GM04503 (cell line): ENCODE data around the gene NDUFB6.
"Not testable (repeated sequence)": the region's sequence is repeated elsewhere in the genome, so short reads cannot be mapped to it uniquely, and the experiment has no call there.

Source experiments
- DNase-seq: peaks from one replicate; pipeline ENCODE4 v3.0.0-alpha.2; 2012; ENCODE audit warnings: low read depth

Gene NDUFB6

GRCh38 chr9:32572900-32573523, at the start of gene NDUFB6:
Gene NDUFB6 (minus strand): TSS chr9:32573159. CDS start chr9:32573060, 99 bp downstream.
- DNase-seq = no peak

GRCh38 chr9:32618261-32618660, 45.3 kb upstream of the NDUFB6 start:
- DNase-seq = no peak

- DNase-seq = no peak
These were observed 33.9 kb upstream of the NDUFB6 start for GRCh38 chr9:32606811-32607210.

GRCh38 chr9:32603914-32604852, 31.2 kb upstream of the NDUFB6 start:
- no peak for DNase-seq

- not testable (repeated sequence) for DNase-seq
These were observed 26.1 kb upstream of the NDUFB6 start for GRCh38 chr9:32599021-32599420.

- no peak for DNase-seq
These were observed 24.0 kb upstream of the NDUFB6 start for GRCh38 chr9:32596936-32597335.

- DNase-seq = no peak
These were observed 23.3 kb upstream of the NDUFB6 start for GRCh38 chr9:32596096-32596865.

- no peak for DNase-seq
These were observed 17.9 kb upstream of the NDUFB6 start for GRCh38 chr9:32590898-32591297.

GRCh38 chr9:32590476-32590875, 17.5 kb upstream of the NDUFB6 start:
- no peak for DNase-seq

- no peak for DNase-seq
These were observed 16.2 kb upstream of the NDUFB6 start for GRCh38 chr9:32589083-32589723.

- no peak for DNase-seq
These were observed 14.9 kb upstream of the NDUFB6 start for GRCh38 chr9:32587901-32588300.

- DNase-seq = no peak
These were observed 11.8 kb upstream of the NDUFB6 start for GRCh38 chr9:32584784-32585183.

- DNase-seq = no peak
These were observed 8.7 kb upstream of the NDUFB6 start for GRCh38 chr9:32581512-32582143.

GRCh38 chr9:32580631-32581300, 7.8 kb upstream of the NDUFB6 start:
- no peak for DNase-seq

GRCh38 chr9:32579706-32580331, 6.9 kb upstream of the NDUFB6 start:
- no peak for DNase-seq

GRCh38 chr9:32578976-32579375, 6.0 kb upstream of the NDUFB6 start:
- no peak for DNase-seq

GRCh38 chr9:32577316-32577715, 4.4 kb upstream of the NDUFB6 start:
- DNase-seq = no peak

GRCh38 chr9:32574858-32575257, 1.9 kb upstream of the NDUFB6 start:
- DNase-seq = no peak

- no peak for DNase-seq
These were observed 862 bp upstream of the NDUFB6 start for GRCh38 chr9:32573821-32574220.
